ENCODE data around the gene NTM. TPM values are rescaled to one million over a fixed set of nuclear protein-coding genes. Genes with fewer than 3 reads are reported as not detected.

Gene NTM
- total RNA-seq, 2 experiments from 2014 or later, result not detected

- no peaks in the 10 kb centered on the region for H3K36me3 Mint-ChIP-seq
- H3K4me1 Mint-ChIP-seq, result no peaks in the 10 kb centered on the region
- H3K4me3 Mint-ChIP-seq, result no peak overlapping the region
- ATAC-seq (ENCODE audit: low read depth) (no peak), DNase-seq (no peak)
- no peaks in the 10 kb centered on the region for H3K9me3 Mint-ChIP-seq
- H3K27ac Mint-ChIP-seq, result no peak overlapping the region
- POLR2A ChIA-PET, result no interaction called here
- H3K27me3 Mint-ChIP-seq, result no peaks in the 10 kb centered on the region
These were observed 480.1 kb downstream of the NTM start for GRCh38 chr11:131850507-131850906.

DNA sequence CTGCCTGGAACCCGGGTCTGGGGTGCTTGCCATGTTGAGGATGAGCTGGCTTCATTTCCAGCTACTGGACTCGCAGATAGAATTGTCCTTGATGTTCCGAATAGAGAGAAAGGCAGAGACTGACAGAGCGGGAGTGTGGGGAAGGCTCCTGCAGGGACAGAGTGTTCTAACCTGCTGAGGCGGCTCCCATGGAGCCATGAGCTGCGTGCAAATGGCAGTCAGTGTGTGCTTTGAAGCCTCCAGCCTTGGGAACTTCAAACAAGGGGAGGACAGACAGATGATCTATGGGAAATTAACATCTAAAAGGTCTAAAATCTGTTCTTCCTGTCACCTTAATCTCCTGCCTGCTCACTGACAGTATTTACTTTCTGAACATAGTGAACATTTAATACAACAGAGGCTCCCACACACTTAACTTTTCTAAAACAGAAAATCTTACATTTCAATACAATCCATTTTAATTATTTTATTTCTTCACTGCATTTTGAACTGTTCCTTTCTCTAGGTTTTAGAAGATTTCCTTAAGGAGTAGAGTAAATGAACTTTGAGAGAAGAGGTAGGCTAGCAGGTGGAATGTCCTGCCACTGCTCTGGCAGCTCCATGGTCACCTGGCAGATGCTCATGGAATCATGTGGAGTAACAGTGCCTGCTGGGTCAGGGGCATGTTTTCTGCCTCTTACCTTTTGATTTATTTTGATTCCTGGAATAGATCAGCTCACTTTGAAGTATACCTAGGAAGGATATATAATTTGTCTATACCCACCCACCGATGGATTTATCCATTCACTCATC, 481.7 kb downstream of the NTM start:
- H3K36me3 Mint-ChIP-seq, result no peaks in the 10 kb centered on the region
- no peaks in the 10 kb centered on the region for H3K4me1 Mint-ChIP-seq
- no peak overlapping the region for H3K4me3 Mint-ChIP-seq
- POLR2A ChIA-PET, result no interaction called here
- ATAC-seq (ENCODE audit: low read depth), result no peak
- no peaks in the 10 kb centered on the region for H3K27me3 Mint-ChIP-seq
- no peaks in the 10 kb centered on the region for H3K9me3 Mint-ChIP-seq
- H3K27ac Mint-ChIP-seq, result no peak overlapping the region
- no peak for DNase-seq

DNA sequence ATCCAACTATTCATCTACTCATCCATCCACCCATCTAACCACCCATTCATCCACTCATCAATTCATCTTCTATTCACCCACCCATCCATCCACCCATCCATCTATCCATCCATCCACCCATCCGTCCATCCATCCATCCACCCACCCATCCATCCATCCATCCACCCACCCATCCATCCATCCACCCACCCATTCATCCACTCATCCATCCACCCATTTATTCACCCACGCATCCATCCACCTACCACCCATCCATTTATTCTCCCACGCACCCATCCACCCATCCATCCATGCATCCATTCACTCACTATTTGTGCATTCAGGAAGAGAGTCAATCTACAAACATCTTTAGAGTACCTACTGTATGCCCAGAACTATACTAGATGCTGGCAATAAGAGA, 482.3 kb downstream of the NTM start:
- ATAC-seq (ENCODE audit: low read depth), result no peak

DNA sequence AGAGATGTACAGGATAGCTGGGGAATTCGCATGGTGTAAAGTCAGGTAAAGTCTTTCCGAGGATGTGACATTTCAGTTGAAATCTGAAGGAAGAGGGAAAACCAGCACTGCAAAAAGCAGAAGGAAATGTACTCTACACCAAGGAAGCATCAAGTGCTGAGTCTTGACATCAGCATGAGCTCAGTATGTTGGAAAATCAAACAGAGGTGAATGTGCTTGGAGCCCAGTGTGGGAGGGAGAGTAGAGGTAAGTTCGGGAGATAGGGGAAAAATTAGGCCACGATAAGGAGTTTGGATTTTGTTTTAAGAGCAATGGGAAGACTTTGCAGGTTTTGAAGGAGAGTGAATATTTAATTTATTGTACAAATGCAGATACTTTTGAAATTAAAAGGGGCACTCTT, 484.0 kb downstream of the NTM start:
- DNase-seq (no peak), ATAC-seq (ENCODE audit: low read depth) (no peak)
- Mint-ChIP-seq H3K4me1 (no peaks in the 10 kb centered on the region), H3K27me3 (no peaks in the 10 kb centered on the region), H3K36me3 (no peaks in the 10 kb centered on the region), H3K9me3 (no peaks in the 10 kb centered on the region), H3K27ac (no peak overlapping the region), H3K4me3 (no peak overlapping the region)
- POLR2A ChIA-PET, result no interaction called here

More for the DNA sequence above, 482.3 kb downstream of the NTM start:
- H3K4me1 Mint-ChIP-seq, result no peaks in the 10 kb centered on the region
- DNase-seq, result no peak
- POLR2A ChIA-PET, result no interaction called here
- no peaks in the 10 kb centered on the region for H3K36me3 Mint-ChIP-seq
- no peak overlapping the region for H3K27ac Mint-ChIP-seq
- H3K4me3 Mint-ChIP-seq, result no peak overlapping the region
- H3K9me3 Mint-ChIP-seq, result no peaks in the 10 kb centered on the region
- no peaks in the 10 kb centered on the region for H3K27me3 Mint-ChIP-seq

DNA sequence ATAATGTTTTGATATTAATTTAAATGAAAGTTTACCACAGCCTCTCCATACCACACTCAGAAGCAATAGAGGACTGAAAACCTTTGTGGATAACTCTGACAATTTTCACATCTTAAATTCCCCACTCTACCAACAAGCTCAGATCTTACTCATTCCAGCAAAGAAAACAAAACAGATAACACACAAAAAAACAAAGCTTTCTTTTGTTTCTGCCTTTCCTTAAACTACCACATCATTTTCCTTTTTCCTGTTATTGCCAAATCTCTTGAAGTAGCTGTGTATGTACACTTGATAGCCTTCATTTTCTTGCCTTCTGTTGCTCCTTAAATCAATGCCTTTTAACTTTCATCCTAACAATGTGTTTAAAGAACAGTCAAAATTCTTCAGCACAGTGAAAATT, 484.9 kb downstream of the NTM start:
- Mint-ChIP-seq H3K4me1 (no peaks in the 10 kb centered on the region), H3K27ac (no peak overlapping the region), H3K4me3 (no peak overlapping the region), H3K27me3 (no peaks in the 10 kb centered on the region), H3K36me3 (no peaks in the 10 kb centered on the region), H3K9me3 (no peaks in the 10 kb centered on the region)
- no peak for ATAC-seq (ENCODE audit: low read depth)
- DNase-seq, result no peak
- POLR2A ChIA-PET, result no interaction called here

- H3K9me3 Mint-ChIP-seq, result no peaks in the 10 kb centered on the region
- no peak overlapping the region for H3K27ac Mint-ChIP-seq
- no peaks in the 10 kb centered on the region for H3K4me1 Mint-ChIP-seq
- no peaks in the 10 kb centered on the region for H3K36me3 Mint-ChIP-seq
- no peaks in the 10 kb centered on the region for H3K27me3 Mint-ChIP-seq
- POLR2A ChIA-PET, result no interaction called here
- no peak overlapping the region for H3K4me3 Mint-ChIP-seq
- DNase-seq (no peak), ATAC-seq (ENCODE audit: low read depth) (no peak)
These were observed 486.8 kb downstream of the NTM start for GRCh38 chr11:131857246-131857645.

GRCh38 chr11:131858505-131858904, 488.1 kb downstream of the NTM start:
- Mint-ChIP-seq H3K9me3 (no peaks in the 10 kb centered on the region), H3K36me3 (no peaks in the 10 kb centered on the region), H3K27ac (no peak overlapping the region), H3K27me3 (no peaks in the 10 kb centered on the region), H3K4me1 (no peaks in the 10 kb centered on the region), H3K4me3 (no peak overlapping the region)
- ATAC-seq (ENCODE audit: low read depth) (no peak), DNase-seq (no peak)
- POLR2A ChIA-PET, result no interaction called here

DNA sequence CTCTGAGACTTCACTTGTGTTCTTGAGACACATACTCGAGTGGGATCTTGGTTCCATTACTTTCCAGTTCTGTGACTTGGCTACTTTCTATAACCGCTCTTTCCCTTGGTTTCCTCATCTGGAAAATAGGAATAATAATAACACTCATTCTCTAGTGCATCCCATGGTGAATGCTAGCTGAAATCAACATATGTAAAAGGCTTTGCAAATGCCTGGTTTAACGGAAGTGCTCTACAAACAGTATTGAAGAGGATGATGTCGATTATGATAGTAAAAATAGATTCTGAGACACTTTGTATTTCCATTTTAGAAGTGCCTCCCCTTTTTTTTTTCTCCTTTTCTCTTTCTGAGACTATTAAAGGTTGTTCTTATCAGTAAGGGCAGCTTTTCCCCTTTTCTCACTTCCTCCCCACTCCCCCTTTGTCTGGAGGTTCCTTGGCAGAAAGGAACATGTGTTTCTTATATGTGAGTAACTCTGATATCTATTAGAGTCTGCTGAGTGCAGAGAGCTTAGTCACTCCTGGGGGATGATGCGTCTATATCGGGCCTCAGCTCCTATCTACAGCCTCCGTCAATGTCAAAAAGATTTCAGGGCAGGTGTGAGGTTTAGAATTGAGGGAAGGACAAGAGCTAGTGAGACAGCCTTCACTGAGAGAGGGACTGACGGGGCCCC, 489.3 kb downstream of the NTM start:
- Mint-ChIP-seq H3K4me1 (no peaks in the 10 kb centered on the region), H3K36me3 (no peaks in the 10 kb centered on the region), H3K27me3 (no peaks in the 10 kb centered on the region), H3K4me3 (no peak overlapping the region), H3K27ac (no peak overlapping the region), H3K9me3 (no peaks in the 10 kb centered on the region)
- ATAC-seq (ENCODE audit: low read depth), result no peak
- no peak for DNase-seq
- POLR2A ChIA-PET, result no interaction called here

- no peaks in the 10 kb centered on the region for H3K27me3 Mint-ChIP-seq
- no peak overlapping the region for H3K4me3 Mint-ChIP-seq
- H3K9me3 Mint-ChIP-seq, result peaks cover 7% of the 10 kb centered on the region
- POLR2A ChIA-PET, result no interaction called here
- DNase-seq, result no peak
- H3K27ac Mint-ChIP-seq, result no peak overlapping the region
- H3K4me1 Mint-ChIP-seq, result no peaks in the 10 kb centered on the region
- H3K36me3 Mint-ChIP-seq, result no peaks in the 10 kb centered on the region
- no peak for ATAC-seq (ENCODE audit: low read depth)
These were observed 493.8 kb downstream of the NTM start for GRCh38 chr11:131864228-131864627.

- H3K27me3 Mint-ChIP-seq, result no peaks in the 10 kb centered on the region
- ATAC-seq (ENCODE audit: low read depth), result no peak
- POLR2A ChIA-PET, result no interaction called here
- no peaks in the 10 kb centered on the region for H3K4me1 Mint-ChIP-seq
- H3K27ac Mint-ChIP-seq, result no peak overlapping the region
- H3K4me3 Mint-ChIP-seq, result no peak overlapping the region
- no peaks in the 10 kb centered on the region for H3K36me3 Mint-ChIP-seq
- DNase-seq, result no peak
- peaks cover 7% of the 10 kb centered on the region for H3K9me3 Mint-ChIP-seq
These were observed 495.4 kb downstream of the NTM start for GRCh38 chr11:131865860-131866259.

- no peak for DNase-seq
- no peak overlapping the region for H3K4me3 Mint-ChIP-seq
- H3K27ac Mint-ChIP-seq, result no peak overlapping the region
- no peak for ATAC-seq (ENCODE audit: low read depth)
- no peaks in the 10 kb centered on the region for H3K27me3 Mint-ChIP-seq
- peaks cover 7% of the 10 kb centered on the region for H3K9me3 Mint-ChIP-seq
- no peaks in the 10 kb centered on the region for H3K36me3 Mint-ChIP-seq
- POLR2A ChIA-PET, result no interaction called here
- H3K4me1 Mint-ChIP-seq, result no peaks in the 10 kb centered on the region
These were observed 496.4 kb downstream of the NTM start for GRCh38 chr11:131866535-131867400.

DNA sequence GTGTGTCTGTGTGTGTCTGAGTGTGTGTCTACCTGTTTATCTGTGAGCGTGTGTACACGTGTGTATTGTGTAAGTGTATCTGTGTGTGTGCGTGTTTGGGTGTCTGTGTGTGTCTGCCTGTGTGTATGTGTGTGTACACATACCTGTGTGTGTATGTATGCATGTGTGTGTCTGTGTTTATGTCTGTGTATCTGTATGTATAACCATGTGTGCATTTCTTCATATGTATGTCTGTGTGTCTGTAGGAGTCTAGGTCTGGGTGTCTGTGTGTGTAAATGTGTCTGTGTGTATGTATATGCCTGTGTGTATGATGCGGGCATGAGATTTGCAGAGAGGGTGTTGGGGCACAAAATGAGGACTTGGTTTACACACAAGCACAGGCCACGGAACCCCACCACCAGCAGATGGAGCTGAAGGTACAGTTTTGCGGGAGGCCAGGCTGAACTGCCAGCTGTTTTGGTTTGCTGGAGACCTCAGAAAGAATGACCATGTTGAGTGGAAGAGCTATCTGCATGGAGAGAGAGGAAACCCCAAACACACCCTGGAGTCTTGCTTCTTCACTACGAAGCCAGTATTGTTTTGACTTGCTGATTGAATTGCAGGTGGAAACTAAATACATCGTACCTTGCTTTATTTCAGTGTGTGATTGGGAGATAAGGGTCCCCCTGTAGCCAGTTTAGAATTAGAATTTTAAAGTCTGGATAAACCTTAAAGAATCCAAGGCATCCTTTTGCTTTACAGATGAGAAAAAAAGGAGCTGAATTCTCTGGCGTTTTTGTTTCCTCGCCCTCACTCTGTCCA, 497.2 kb downstream of the NTM start:
- H3K27me3 Mint-ChIP-seq, result no peaks in the 10 kb centered on the region
- POLR2A ChIA-PET, result no interaction called here

More for the DNA sequence above, 497.2 kb downstream of the NTM start:
- peaks cover 7% of the 10 kb centered on the region for H3K9me3 Mint-ChIP-seq
- no peak overlapping the region for H3K27ac Mint-ChIP-seq
- H3K36me3 Mint-ChIP-seq, result no peaks in the 10 kb centered on the region
- ATAC-seq (ENCODE audit: low read depth), result no peak
- H3K4me1 Mint-ChIP-seq, result no peaks in the 10 kb centered on the region
- no peak for DNase-seq
- no peak overlapping the region for H3K4me3 Mint-ChIP-seq
